MCF 10A (cell line): ENCODE results near the gene GALNT9. TPM values are rescaled to one million over a fixed set of nuclear protein-coding genes. Genes with fewer than 3 reads are reported as not detected.

Experiments used
- BruUV-seq: library from RNA; stranded (reverse); fragments of 400-500 nt; replicated peaks from 2 replicates; lab custom pipeline; 2021; lab: Mats Ljungman, UMichigan
- CTCF ChIA-PET: fragments of 300-600 bp; sonication (Branson Sonifier 250); formaldehyde crosslinking; extraction: SDS; loops from one replicate; lab custom pipeline; 2021; ENCODE audit warnings: antibody characterized with exemption, inconsistent platforms; lab: Yijun Ruan, JAX
- POLR2A ChIA-PET: fragments of 300-600, 350-650 bp; sonication (Branson Sonifier 250); formaldehyde crosslinking; extraction: SDS; loops from one replicate; lab custom pipeline; 2020; ENCODE audit warnings: antibody characterized with exemption, inconsistent platforms; lab: Yijun Ruan, JAX
- DNase-seq: peaks from one replicate; pipeline ENCODE4 v3.0.0-alpha.2; 2018; ENCODE audit not compliant: unreplicated experiment
- H3K27ac Mint-ChIP-seq: one replicate; pipeline ENCODE4 v1.8.0; 2022; ENCODE audit warnings: mild to moderate bottlenecking, low read depth, mixed read lengths; ENCODE audit not compliant: unreplicated experiment
- H3K27me3 Mint-ChIP-seq: one replicate; pipeline ENCODE4 v1.8.0; 2022; ENCODE audit warnings: mixed read lengths; ENCODE audit not compliant: insufficient read depth, unreplicated experiment
- H3K36me3 Mint-ChIP-seq: one replicate; pipeline ENCODE4 v1.8.0; 2022; ENCODE audit warnings: mild to moderate bottlenecking, moderate library complexity, mixed read lengths; ENCODE audit not compliant: insufficient read depth, unreplicated experiment
- H3K4me1 Mint-ChIP-seq: one replicate; pipeline ENCODE4 v1.8.0; 2022; ENCODE audit warnings: mixed read lengths; ENCODE audit not compliant: insufficient read depth, unreplicated experiment
- H3K4me3 Mint-ChIP-seq: one replicate; pipeline ENCODE4 v1.8.0; 2022; ENCODE audit warnings: mild to moderate bottlenecking, moderate library complexity, mixed read lengths; ENCODE audit not compliant: unreplicated experiment
- H3K9me3 Mint-ChIP-seq: one replicate; pipeline ENCODE4 v1.8.0; 2022; ENCODE audit warnings: mixed read lengths; ENCODE audit not compliant: unreplicated experiment
- CTCF ChIP-seq: fragments of 200-600 bp; IDR thresholded peaks from one replicate; pipeline ENCODE4 v1.8.0; 2022; ENCODE audit warnings: antibody characterized with exemption, mild to moderate bottlenecking; ENCODE audit not compliant: unreplicated experiment
- intact Hi-C: fragments of 100-400 bp; cut with micrococcal nuclease; formaldehyde crosslinking; loops from 2 replicates; pipeline ENCODE4 v1.14.1; 2022
- total RNA-seq: library from RNA; stranded (reverse); gene quantifications from 2 replicates; pipeline ENCODE4 v1.2.3, GENCODE V29; 2022

Gene GALNT9
- total RNA-seq, 1 experiment from 2014 or later: 4.4 TPM

DNA sequence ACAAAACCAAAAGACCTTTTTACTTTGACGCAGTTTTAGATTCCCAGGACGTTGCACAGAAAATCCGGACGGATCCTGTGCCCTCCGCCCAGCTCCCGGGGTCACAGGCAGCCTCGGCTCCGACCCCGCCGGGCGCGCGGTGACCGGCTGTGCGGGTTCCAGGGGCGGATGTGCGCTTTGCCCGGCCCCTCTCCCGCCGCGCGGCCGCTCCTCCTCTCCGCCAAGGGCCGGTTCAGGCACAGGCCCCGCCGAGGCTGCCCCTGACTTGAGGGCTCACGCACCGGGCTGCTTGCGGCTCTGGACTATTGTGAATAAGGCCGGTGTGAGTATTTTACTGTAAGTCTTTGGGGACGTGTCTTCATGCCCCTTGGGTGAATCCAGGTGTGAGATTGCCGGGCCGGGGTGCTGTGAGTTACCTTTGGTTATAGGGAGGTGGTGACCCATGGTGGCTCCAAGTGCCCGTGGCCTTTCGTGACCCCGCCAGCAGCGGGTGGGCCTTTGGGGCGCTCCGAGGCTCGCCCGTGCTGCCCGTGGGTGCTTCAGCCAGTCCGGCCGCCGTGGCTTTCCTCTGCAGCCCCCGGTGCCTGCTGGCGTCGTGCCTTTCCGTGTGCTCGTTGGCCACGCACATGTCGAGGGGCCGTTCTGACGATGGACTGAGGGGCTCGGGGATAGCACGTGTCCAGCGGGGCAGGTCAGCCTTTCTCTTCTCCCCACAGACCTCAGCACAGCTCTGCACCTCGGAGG lies 139.2 kb downstream of the GALNT9 start:
- Mint-ChIP-seq H3K4me3 (peak overlapping the region; percentile 82), H3K27me3 (peaks cover 14% of the 10 kb centered on the region), H3K27ac (peak overlapping the region; percentile 69), H3K36me3 (no peaks in the 10 kb centered on the region), H3K9me3 (peaks cover 12% of the 10 kb centered on the region), H3K4me1 (peaks cover 5% of the 10 kb centered on the region)
- ChIA-PET CTCF (interaction anchor here (0.6 kb wide), 1 partner anchor 220 kb away, joined by 3 read pairs; no protein-coding TSS in a partner anchor), POLR2A (interaction anchor here (0.7 to 1.4 kb wide), 4 partner anchors 12 to 91 kb away, joined by 3 to 7 read pairs (median 3); no protein-coding TSS in a partner anchor)
- TF ChIP-seq CTCF: no peak
- intact Hi-C loops: no loop called here
- no TSS peak for BruUV-seq
- no peak for DNase-seq

DNA sequence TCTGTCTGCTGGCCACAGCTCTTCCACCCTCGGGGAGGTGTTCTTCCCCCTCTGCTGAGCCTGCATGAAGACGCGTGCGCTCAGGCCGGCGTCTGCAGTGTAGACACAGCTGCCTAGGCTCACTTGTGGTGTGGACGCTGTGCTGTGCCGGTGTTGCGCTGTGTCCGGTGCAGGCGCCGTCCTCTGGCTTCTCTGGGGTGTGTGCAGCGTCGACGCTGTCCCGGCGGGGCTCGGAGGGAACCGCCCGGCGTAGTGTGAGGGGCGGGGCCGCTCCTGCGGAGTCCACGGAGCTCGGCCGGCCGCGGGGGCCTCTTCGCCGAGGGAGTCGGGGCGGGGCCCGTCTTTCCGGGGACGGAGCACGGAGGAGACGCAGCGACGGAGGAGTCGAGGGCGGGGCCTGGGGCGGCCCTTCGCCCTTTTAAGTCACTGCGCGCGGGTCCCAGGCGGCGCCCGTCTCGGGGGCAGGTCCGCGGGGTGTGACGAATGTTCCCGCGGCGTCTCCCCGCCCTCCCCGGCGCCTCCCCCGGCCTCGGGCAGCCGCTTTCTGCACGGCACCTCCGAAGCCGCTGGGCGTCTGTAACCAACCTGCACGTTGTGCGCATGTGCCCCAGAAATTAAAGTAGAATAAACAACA lies 139.9 kb downstream of the GALNT9 start:
- BruUV-seq: no TSS peak
- Mint-ChIP-seq H3K4me3 (peak overlapping the region; percentile 82), H3K36me3 (no peaks in the 10 kb centered on the region), H3K9me3 (peaks cover 12% of the 10 kb centered on the region), H3K4me1 (peaks cover 5% of the 10 kb centered on the region), H3K27ac (peak overlapping the region; percentile 69), H3K27me3 (peaks cover 21% of the 10 kb centered on the region)
- peak; percentile 91 for DNase-seq
- intact Hi-C loops: no loop called here
- ChIA-PET CTCF (interaction anchor here (0.5 kb wide), 1 partner anchor 318 kb away, joined by 3 read pairs; no protein-coding TSS in a partner anchor), POLR2A (interaction anchor here (0.6 to 1.4 kb wide), 5 partner anchors 11 to 443 kb away, joined by 3 to 7 read pairs (median 3); no protein-coding TSS in a partner anchor)
- TF ChIP-seq CTCF: no peak

- DNase-seq: no peak
- H3K4me3 Mint-ChIP-seq: peak overlapping the region; percentile 82
- no peak overlapping the region for H3K27ac Mint-ChIP-seq
- H3K9me3 Mint-ChIP-seq: peaks cover 8% of the 10 kb centered on the region
- H3K4me1 Mint-ChIP-seq: peaks cover 5% of the 10 kb centered on the region
- BruUV-seq: no TSS peak
- H3K27me3 Mint-ChIP-seq: peaks cover 27% of the 10 kb centered on the region
- ChIA-PET CTCF (interaction anchor here (0.5 kb wide), 1 partner anchor 318 kb away, joined by 3 read pairs; no protein-coding TSS in a partner anchor), POLR2A (interaction anchor here (0.6 to 1.4 kb wide), 3 partner anchors 10 to 443 kb away, joined by 3 to 7 read pairs (median 3); no protein-coding TSS in a partner anchor)
- intact Hi-C loops: no loop called here
- TF ChIP-seq CTCF: no peak
- H3K36me3 Mint-ChIP-seq: no peaks in the 10 kb centered on the region
These were observed 140.5 kb downstream of the GALNT9 start for GRCh38 chr12:132188916-132189325.

DNA sequence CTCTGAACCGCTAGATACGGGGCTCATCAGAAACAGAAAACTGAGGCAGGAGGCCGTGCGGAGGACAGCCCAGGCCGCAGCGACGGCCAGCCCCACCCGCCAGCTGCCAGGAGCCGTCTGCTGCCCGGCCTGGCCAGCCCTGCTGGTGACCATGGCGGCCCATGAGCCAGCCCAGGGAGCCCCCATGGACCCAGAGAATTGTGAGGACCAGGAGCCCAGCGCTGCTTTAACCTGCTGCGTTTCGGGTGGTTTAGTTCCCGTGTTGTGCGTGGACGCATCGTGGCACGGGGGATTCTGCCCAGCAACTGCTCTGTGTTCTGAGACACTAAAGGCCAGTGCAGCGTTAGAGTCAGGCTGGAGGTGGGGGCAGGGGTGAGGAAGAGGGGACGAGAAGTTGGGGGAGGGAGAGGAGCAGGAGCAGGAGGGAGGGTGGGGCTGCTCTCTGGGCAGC lies 140.9 kb downstream of the GALNT9 start:
- no peak for TF ChIP-seq CTCF
- Mint-ChIP-seq H3K9me3 (peaks cover 3% of the 10 kb centered on the region), H3K27me3 (peaks cover 31% of the 10 kb centered on the region), H3K4me3 (peak overlapping the region; percentile 82), H3K27ac (no peak overlapping the region), H3K36me3 (no peaks in the 10 kb centered on the region), H3K4me1 (peaks cover 5% of the 10 kb centered on the region)
- POLR2A ChIA-PET: no interaction called here
- CTCF ChIA-PET: interaction anchor here (0.5 kb wide), 1 partner anchor 317 kb away, joined by 3 read pairs; no protein-coding TSS in a partner anchor
- no peak for DNase-seq
- no TSS peak for BruUV-seq
- intact Hi-C loops: no loop called here
